Activated CD8-positive, alpha-beta T cell treated with anti-CD3 and anti-CD28 coated beads, Interleukin-2, amount 10 ng/mL, durations not matched to agents 7 days and 5 days (primary cell): Measurements from ENCODE around the gene GPR179. TPM values are rescaled to one million over a fixed set of nuclear protein-coding genes. Genes with fewer than 3 reads are reported as not detected.

ENCODE experiments used
- total RNA-seq, 2 experiments: library from RNA; stranded (reverse); gene quantifications; one replicate each; pipeline ENCODE4 v1.2.3, GENCODE V29; 2021

The GPR179 gene
- total RNA-seq, 2 experiments from 2014 or later, result 0.08 TPM; not detected in 1

Other genes starting within 250 kb of the GPR179 start
- not detected for gene TBC1D3E, start 216.0 kb downstream of the GPR179 start, total RNA-seq
- not detected for gene TBC1D3, start 151.4 kb downstream of the GPR179 start, total RNA-seq
- gene MRPL45, start 46.8 kb downstream of the GPR179 start, total RNA-seq, result 10 to 100 TPM; 25.8 to 26.3 TPM
- 10 to 100 TPM; 13.0 to 15.3 TPM for gene SOCS7, start 7.9 kb upstream of the GPR179 start, total RNA-seq
- under 1 TPM; 0.24 to 0.47 TPM for gene ARHGAP23, start 84.5 kb upstream of the GPR179 start, total RNA-seq